ENCODE results near the gene UBALD2. TPM values are rescaled to one million over a fixed set of nuclear protein-coding genes. Genes with fewer than 3 reads are reported as not detected.

The UBALD2 gene
- total RNA-seq, 1 donor from 2014 or later: 8.3 TPM

GRCh38 chr17:76317535-76317934 lies 52.4 kb downstream of the UBALD2 start:
- no peak for DNase-seq (ENCODE audit: low read depth in 2 of 2)

GRCh38 chr17:76318586-76318985 lies 53.4 kb downstream of the UBALD2 start:
- no peak for DNase-seq (ENCODE audit: low read depth in 2 of 2)

Other genes starting within 250 kb of the UBALD2 start
- not detected in 2 replicates for gene EVPL, start 238.0 kb upstream of the UBALD2 start, total RNA-seq
- 20.0 and 21.4 TPM in 2 replicates for gene SRP68, start 192.8 kb upstream of the UBALD2 start, total RNA-seq
- gene GALR2, start 190.6 kb upstream of the UBALD2 start, total RNA-seq: under 0.01 and 0.20 TPM in 2 replicates
- gene ZACN, start 186.2 kb upstream of the UBALD2 start, total RNA-seq: not detected in 2 replicates
- 55.4 and 74.0 TPM in 2 replicates for gene EXOC7, start 161.6 kb upstream of the UBALD2 start, total RNA-seq
- not detected in 2 replicates for gene FOXJ1, start 124.1 kb upstream of the UBALD2 start, total RNA-seq
- gene RNF157, start 24.9 kb upstream of the UBALD2 start, total RNA-seq: 0.20 and 0.22 TPM in 2 replicates
- 5.2 and 12.1 TPM in 2 replicates for gene QRICH2, start 42.9 kb downstream of the UBALD2 start, total RNA-seq
- gene PRPSAP1, start 88.6 kb downstream of the UBALD2 start, total RNA-seq: 69.7 and 103 TPM in 2 replicates
- gene SPHK1, start 119.3 kb downstream of the UBALD2 start, total RNA-seq: 193 and 276 TPM in 2 replicates
- gene UBE2O, start 187.8 kb downstream of the UBALD2 start, total RNA-seq: 12.3 and 13.3 TPM in 2 replicates
- gene AANAT, start 202.3 kb downstream of the UBALD2 start, total RNA-seq: not detected in 2 replicates
- 8.1 and 22.6 TPM in 2 replicates for gene RHBDF2, start 236.1 kb downstream of the UBALD2 start, total RNA-seq

Data from lung microvascular endothelial cell (primary cell).